Lower leg skin (tissue), 4 donors: ENCODE data around the gene NVL. TPM values are rescaled to one million over a fixed set of nuclear protein-coding genes. Genes with fewer than 3 reads are reported as not detected.

ENCODE experiments used
- DNase-seq, 2 donors: peaks; one replicate each; pipeline ENCODE4 v3.0.0-alpha.2; 2019; ENCODE audit warnings: low spot score in 2 of 2
- H3K4me3 ChIP-seq: fragments of 200-600 bp; sonication (generic); 2 replicates; pipeline ENCODE4 v1.5.1; 2017; ENCODE audit warnings: mild to moderate bottlenecking, low read depth; ENCODE audit not compliant: poor library complexity, severe bottlenecking
- POLR2A ChIP-seq, 2 donors: fragments of 450-650 bp; IDR thresholded peaks; one replicate each; pipeline ENCODE4 v1.6.1; 2016 to 2017; ENCODE audit warnings: antibody characterized with exemption in 2 of 2, mild to moderate bottlenecking in 1 of 2, moderate library complexity in 1 of 2
- WGBS, 2 donors: methylation state at CpG; one replicate each; pipeline ENCODE4 v1.1.5; 2018; 5-methylcytosine and 5-hydroxymethylcytosine counted together
- intact Hi-C: fragments of 100-400 bp; cut with DNase I; formaldehyde crosslinking; loops from one replicate; pipeline ENCODE4 v1.15.0; 2023; ENCODE audit warnings: low total_unique reads
- total RNA-seq, 4 donors: library from RNA; depleted of rRNA; stranded (reverse); fragments of >200 nt; gene quantifications; one replicate each; pipeline ENCODE4 v1.1.0, GENCODE V29; 2016
- TF ChIP-seq, protein P1 (sequence below), 3 donors: fragments of 450-650 bp; IDR thresholded peaks; one replicate each; pipeline ENCODE4 v1.5.1; 2016; ENCODE audit warnings: antibody characterized with exemption in 3 of 3, mild to moderate bottlenecking in 3 of 3, moderate library complexity in 2 of 3

Gene NVL
- total RNA-seq, 4 donors from 2014 or later, result 24.4 to 43.1 (median 32.1) TPM

DNA sequence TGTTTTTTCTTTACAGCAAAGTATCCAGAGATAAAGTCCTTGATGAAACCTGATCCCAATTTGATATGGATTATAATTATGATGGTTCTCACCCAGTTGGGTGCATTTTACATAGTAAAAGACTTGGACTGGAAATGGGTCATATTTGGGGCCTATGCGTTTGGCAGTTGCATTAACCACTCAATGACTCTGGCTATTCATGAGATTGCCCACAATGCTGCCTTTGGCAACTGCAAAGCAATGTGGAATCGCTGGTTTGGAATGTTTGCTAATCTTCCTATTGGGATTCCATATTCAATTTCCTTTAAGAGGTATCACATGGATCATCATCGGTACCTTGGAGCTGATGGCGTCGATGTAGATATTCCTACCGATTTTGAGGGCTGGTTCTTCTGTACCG, 140.4 kb downstream of the NVL start:
- intact Hi-C loops, result no loop called here
- no peak overlapping the region for H3K4me3 ChIP-seq
- 73 to 81% methylated on average over 7 of the region's 7 CpGs for WGBS, 2 donors
- TF ChIP-seq, protein P1, sequence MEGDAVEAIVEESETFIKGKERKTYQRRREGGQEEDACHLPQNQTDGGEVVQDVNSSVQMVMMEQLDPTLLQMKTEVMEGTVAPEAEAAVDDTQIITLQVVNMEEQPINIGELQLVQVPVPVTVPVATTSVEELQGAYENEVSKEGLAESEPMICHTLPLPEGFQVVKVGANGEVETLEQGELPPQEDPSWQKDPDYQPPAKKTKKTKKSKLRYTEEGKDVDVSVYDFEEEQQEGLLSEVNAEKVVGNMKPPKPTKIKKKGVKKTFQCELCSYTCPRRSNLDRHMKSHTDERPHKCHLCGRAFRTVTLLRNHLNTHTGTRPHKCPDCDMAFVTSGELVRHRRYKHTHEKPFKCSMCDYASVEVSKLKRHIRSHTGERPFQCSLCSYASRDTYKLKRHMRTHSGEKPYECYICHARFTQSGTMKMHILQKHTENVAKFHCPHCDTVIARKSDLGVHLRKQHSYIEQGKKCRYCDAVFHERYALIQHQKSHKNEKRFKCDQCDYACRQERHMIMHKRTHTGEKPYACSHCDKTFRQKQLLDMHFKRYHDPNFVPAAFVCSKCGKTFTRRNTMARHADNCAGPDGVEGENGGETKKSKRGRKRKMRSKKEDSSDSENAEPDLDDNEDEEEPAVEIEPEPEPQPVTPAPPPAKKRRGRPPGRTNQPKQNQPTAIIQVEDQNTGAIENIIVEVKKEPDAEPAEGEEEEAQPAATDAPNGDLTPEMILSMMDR (IDR thresholded peaks at IDR 0.05), result no peak
- TF ChIP-seq POLR2A (IDR thresholded peaks at IDR 0.05), result no peak
- DNase-seq, result no peak

DNA sequence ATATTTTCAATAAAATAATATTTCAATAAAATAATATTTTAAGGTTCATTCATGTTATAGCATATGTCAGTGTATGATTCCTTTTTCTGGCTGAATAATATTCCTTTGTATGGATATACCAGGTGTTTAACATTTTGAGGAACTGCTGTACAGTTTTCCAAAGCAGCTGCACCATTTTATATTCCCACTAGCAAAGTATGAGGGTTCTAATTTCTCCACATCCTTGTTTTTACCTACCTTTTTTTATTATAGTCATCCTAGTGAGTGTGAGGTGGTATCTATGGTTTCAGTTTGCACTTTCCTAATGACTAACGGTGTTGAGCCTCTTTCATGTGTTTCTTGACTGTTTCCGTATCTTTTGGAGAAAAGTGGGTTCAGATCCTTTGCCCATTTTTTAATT, 141.7 kb downstream of the NVL start:
- no peak overlapping the region for H3K4me3 ChIP-seq
- DNase-seq, result no peak
- TF ChIP-seq POLR2A (IDR thresholded peaks at IDR 0.05), result no peak
- TF ChIP-seq, protein P1 (IDR thresholded peaks at IDR 0.05), result no peak
- intact Hi-C loops, result no loop called here
- WGBS, 2 donors, result 81 to 83% methylated on average over 2 of the region's 2 CpGs

DNA sequence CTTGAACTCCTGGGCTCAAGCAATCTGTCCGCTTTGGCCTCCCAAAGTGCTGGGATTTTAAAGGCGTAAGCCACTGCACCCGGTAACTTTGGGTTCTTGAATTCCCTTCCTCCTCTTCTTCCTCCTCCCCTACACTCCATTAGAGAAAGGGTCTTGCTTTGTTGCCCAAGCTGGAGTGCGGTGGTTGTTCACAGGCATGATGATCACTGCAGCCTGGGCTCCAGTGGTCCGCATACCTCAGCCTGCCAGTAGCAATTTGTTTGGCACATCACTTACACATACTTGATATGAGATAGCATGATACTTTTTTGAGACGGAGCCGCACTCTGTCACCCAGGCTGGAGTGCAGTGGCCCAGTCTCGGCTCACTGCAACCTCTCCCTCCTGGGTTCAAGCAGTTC, 144.8 kb downstream of the NVL start:
- intact Hi-C loops, result no loop called here
- 55 to 67% methylated on average over 8 of the region's 8 CpGs for WGBS, 2 donors
- no peak overlapping the region for H3K4me3 ChIP-seq
- TF ChIP-seq POLR2A (IDR thresholded peaks at IDR 0.05), result no peak
- TF ChIP-seq, protein P1 (IDR thresholded peaks at IDR 0.05), result no peak
- no peak for DNase-seq

DNA sequence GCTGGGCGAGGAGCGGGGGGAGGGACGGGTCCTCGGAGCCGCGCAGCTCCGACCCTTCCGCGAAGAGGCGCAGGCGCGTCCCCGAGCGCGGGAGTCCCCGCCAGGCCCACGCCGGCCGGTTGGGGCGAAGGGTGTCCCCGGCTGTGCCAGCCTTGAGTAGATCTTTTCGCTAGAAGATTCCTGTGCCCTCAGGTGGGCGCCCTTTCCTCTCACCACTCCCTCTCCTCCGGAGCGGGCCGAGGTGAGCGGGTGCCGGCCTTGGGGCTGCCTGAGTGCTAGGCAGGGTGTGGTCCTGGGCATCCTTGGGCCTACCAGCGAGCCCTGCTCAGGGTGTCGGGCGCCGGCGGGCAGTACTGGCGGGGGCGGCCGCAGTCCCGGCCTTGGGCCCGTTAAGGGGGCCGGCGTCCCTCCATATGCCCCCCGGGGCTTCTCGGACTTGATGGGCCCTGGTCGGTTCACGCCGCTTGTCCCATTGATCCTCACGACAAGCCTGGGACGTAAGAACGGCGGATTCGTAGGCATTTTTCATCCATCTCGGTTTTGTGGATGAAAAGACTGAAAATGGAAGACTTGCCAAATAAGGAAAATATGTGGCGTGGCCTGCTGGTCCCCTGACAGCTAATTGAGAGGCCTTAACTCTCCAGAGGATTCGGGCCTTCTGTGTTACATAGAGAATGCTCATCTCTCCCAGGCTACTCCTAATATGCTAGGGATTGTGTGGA, 146.2 kb downstream of the NVL start:
- intact Hi-C loops, result no loop called here
- 0 to 1% methylated on average over 30 to 45 of the region's 53 CpGs for whole genome bisulfite sequencing, 2 donors
- TF ChIP-seq POLR2A (IDR thresholded peaks at IDR 0.05), result no peak
- TF ChIP-seq, protein P1 (IDR thresholded peaks at IDR 0.05), result no peak
- DNase-seq, result peak in 1 of 2 donors; percentile 90
- peak overlapping the region; percentile 86 for H3K4me3 ChIP-seq

DNA sequence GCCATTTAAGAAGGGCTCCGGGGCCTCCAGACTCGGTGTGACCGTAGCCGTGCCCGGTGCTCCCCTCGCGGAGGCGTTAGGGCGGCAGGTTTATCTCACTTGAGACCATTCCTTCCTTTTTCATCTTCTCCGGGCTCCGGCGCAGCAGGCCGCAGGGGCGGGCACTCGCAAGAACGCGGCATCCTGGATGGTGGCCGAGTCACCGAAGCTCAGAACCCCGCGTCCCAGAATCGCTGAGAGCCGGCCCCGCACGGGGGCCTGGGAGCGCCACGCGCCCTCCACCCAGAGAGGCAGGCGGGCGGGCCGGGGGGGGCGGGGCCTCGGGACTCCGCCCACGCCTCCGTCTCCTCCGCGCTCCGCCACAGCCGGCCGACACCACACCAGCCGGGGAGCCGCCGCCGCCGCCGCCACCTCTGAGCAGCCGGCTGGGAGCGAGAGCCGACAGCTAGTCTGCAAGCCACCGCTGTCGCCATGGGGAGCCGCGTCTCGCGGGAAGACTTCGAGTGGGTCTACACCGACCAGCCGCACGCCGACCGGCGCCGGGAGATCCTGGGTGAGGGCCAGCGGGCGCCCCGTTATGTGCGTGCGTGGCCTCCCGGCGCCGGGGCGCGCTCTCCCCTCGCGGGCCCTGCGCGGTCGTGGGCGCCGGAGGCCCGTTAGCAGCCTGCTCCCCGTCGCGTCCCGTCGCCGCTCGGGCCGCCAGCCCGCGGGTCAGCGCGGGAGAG, 146.9 kb downstream of the NVL start, which contains the start of gene DEGS1:
TSS of gene DEGS1 (plus strand) at position 375 of the 725 bp plus-strand sequence. CDS start at position 472, 97 bp downstream.
- 1 to 2% methylated on average over 32 to 34 of the region's 94 CpGs for WGBS, 2 donors
- intact Hi-C loops, result no loop called here
- H3K4me3 ChIP-seq, result peak within 1 kb of the TSS; percentile 86
- DNase-seq, result peak; percentile 66 to 96
- peak in 1 of 2 donors; percentile 79 for TF ChIP-seq POLR2A (IDR thresholded peaks at IDR 0.05)
- TF ChIP-seq, protein P1 (IDR thresholded peaks at IDR 0.05), result no peak
